ENCODE data around the gene TIE1.

GRCh38 chr1:43294761-43295160, 6.0 kb upstream of the TIE1 start:
- TF ChIP-seq POLR2A (IDR thresholded peaks at IDR 0.05) (no peak), CTCF (IDR thresholded peaks at IDR 0.05) (no peak)
